GM19328 (cell line): Measurements from ENCODE around the gene IQSEC3.
"Not testable (repeated sequence)": the region's sequence is repeated elsewhere in the genome, so short reads cannot be mapped to it uniquely, and the experiment has no call there.

Experiments
- ATAC-seq: cut with Tn5 transposase; IDR thresholded peaks from one replicate; pipeline ENCODE4 v1.9.1; 2021; ENCODE audit warnings: mild to moderate bottlenecking, moderate library complexity; ENCODE audit not compliant: unreplicated experiment

IQSEC3 gene

DNA sequence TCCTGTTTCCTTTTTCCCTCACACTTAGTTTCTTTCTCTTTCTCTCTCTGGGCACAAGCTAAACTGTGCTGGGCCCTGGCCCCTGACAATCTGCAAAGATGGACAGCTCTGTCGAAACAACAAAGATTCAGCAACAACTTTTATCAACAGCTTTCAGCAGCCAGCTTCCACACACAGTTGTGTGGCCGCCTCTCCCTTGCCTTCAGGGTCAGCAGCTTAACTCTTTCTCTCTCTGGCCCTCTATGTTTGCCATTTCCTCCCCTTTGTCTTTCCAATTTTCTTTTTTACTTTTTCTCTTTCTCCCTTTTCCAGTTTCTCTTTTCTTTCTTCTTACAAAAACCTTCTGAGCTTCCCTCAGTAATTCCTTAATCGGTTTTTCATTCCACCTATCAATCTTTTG is 43.3 kb downstream of the IQSEC3 start:
- ATAC-seq = no peak

DNA sequence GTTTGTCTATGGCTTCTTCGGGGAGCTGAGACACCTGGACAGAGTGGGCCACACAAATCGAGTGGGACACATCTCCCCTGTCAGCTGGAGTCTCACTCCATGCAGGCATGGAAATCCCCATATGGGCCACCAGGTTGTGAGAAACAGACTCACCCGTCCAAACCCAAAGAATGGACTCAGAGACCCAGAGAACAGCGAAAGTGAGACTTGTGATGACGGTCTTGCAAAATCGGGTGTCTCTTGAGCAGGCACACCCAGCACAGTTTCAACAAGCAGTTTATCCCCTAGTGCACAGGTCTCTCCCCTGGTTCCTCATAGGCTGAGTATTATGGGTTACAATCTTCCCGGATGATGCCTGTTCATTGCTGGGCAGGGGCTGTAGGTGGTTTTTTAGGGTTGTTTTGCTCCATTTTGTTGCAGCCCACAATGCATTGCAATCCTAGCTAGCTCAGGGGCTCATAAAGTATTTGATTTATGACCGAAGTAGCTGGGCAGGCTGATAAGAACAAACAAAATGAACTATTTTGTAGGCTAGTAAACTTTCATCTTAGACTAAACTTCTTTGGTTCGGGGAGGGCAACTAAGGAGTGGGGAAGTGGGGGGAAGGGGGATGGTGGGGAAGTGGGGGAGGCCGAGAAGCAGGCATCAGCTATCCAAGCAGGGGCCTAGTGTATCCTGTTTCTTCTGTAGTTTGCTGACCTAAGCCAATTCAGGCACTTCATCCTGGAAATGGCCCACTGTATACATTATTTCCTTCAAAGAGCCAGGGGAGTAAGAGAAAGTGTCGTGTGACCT is 45.3 kb downstream of the IQSEC3 start:
- no peak for ATAC-seq

DNA sequence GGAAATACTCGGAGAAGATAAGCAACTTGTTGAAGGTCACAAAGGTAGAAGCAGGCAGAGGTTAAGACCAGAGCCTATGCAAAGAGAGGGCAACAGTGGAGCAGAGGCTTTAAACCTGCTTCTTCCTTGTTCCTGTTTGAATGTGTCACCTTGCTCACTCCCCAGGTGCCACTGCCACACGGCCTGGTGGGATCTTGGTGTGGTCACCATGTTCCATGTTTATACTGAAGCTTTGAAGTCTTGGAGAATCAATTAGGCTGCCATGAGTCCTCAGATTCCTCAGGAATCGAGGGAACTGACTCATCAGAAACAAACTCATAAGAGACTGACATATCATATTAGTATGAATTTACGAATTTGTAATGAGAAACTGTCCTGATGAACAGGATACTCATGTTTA is 46.8 kb downstream of the IQSEC3 start:
- no peak for ATAC-seq

DNA sequence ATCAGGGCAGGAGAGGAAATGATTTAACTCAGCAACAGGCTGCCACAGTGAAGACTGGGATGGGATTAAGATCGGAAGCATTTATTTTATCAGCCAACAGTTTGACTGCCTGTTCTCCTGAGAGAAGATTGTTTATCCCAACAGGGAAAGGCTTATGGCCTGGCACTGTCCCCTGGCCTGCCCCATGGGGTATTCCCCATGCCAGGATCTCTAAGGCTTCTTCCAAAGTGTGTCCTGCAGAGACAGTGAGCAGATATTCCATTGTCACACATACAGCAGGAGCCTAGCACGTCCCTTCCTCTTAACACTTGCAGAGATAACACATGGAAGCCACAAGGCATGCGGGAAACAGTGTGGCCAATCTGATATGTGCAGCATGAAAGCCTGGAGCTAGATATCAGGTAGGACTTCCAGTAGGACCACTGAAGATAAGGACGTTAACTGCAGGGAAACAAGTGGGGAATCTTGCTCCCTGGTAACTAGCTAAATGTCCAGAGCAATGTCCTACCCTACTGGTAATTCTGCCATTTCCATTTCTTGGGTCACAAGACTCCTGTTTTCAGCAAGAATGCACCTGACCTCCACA is 48.2 kb downstream of the IQSEC3 start:
- no peak for ATAC-seq

DNA sequence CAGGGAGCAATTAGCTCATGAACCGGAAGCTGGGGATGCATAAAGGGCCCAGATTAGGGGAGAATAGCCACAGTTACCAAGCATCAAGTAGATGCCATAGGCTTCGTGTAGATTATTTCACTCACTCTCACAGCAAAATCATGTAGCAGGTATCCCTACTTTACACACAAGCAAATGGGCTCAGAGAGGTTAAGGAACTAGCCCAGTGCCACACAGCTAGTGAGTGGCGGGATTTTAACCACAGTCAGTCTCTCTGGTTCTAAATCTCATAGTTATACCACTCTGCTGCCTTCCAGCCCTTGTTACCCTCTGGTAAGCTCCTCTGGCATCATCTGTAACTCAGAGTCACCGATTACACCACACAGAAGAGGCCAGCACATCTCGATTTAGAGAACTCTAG is 49.0 kb downstream of the IQSEC3 start:
- no peak for ATAC-seq

DNA sequence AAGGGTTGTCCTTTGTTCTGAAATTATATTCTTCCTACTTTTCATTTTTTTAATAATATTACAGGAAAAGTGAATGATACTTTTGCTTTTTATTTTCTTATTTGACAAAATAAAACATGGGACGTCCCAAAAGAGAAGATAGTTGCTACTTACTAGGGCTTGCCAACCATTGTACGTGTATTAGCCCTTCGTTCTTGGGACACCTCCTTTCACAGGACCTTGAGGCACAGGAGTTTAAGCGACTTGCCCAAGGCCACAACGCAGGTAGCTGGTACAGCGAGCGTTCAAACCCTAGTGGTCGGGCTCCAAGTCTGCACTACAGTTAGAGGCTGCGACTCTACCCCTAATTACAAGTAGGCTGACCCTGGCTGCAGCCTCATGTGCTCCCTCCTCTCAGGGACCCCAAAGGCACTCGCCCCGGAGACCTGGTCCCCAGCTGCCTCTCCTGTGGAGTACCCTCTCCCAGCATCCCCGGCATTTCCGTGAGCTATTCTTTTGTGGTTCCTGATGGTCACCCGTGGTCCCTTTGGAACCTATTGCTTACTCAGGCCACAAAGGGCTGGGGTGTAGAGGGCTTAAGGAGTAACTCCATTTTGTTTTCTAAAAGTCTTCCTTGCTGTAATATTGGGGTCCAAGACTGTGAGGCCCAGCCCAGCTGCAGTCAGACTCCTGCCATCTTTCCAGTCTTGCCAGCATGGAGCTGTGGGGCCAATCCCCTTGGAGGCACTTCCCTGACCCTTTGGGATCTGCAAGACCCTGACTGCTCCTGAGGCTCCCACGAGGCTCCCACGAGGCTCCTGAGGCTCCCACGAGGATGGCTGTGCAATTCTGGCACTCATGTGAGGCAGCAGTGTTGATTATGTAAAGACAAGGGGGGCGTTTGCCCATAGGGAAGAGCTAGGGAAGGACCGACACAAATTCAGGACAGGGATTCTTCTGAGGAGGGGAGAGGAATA is 49.7 kb downstream of the IQSEC3 start:
- ATAC-seq = no peak

DNA sequence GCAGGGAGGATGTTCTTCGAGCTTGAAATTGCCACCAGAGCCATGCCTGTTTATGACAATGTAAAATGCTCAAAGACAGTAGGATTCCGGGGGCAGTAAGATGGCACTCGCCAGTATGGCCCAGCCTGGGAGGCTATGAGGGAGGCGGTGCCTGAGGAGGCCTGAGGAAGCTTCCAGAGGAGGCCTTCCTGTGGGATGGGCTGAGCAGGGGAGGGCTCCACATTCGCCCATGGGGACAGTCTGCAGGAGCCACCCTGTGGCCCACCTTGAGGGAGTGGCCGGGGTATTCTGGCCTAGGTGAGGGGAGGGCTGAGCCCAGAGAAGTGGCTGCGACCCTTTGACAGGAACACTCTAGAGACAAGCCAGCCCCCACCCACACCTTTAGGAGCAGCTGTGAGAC is 50.7 kb downstream of the IQSEC3 start:
- ATAC-seq = no peak

DNA sequence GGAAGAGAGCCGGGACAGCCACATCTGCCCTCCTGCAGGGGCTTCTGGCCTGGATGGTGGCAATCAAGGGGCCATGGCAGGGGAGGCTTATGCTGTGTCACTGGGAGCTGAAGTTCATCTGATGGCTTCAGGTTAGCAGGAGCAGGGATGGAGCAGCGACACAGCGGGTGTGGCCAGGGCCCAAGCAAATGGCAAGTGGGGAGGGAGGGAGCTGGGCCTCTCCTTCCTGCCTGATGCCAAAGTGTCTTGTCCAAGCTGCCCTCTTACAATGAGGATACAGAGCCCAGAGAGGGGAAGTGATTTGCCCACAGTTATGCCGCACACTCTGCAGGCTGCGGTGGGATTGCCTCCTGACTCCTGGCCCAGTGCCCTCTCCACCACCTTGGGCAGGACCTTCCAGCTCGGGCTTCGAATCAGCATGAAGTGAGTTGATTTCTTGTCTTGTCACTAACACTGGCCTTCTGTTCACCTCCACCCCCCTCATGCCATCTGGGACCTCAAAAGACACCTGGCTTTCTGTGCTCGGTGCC is 51.3 kb downstream of the IQSEC3 start:
- no peak for ATAC-seq

DNA sequence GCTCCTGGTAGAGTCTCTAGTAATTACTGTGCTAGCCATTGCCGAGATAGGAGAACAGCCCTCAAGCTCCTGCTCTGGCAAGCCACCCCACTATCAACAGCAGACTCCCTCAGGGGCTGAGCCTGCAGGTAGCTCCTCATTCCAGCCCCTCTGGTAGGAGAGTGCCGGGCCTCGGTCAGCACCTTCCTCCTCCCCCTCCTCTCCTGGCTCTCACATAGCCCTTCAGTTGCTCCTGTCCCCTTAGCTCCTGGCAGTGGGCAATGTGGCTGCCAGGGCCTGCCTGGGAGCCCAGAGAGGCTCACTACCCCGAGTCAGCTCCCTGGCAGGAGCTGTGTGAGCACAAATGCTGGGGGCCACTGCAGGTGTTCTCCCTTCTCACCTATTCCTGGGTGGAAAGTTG is 52.0 kb downstream of the IQSEC3 start:
- ATAC-seq = no peak

DNA sequence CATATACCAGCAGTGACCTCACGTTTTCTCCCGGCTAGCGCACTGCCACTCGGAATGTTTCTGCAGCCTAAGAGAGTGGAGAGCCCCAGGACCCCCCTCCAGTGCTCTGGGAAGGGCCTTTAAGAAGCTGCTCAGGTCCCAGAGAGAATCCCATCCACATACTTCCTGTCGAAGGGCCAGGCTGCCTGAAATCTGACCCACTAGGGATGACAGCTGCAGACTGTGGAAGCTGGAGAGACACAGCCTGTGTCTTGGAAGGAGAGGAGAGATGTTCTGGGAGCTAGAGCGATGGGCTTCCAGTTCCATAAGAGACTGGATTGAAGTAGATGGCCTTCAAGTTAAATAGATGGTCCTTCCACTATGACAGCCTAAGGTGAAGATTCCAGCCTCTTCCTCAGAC is 54.4 kb downstream of the IQSEC3 start:
- ATAC-seq = no peak

DNA sequence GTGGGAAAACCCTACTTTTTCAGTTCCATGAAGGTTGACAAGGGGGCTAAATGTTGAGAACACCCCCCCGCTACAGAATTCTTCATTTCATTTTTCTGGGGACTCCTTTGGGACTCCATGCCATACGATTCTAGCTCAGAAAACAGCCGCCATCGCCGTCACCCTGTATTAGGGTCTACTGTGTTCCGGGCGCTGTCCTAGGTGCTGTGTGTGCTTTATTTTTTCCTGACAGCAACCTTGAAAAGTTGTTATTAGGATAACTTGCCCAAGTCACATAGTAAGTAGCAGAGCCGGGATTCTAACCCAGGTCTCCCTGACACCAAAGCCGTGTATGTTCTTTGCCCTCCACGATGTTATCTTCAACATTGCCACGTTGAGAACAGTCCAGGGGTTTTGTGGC is 55.1 kb downstream of the IQSEC3 start:
- no peak for ATAC-seq

DNA sequence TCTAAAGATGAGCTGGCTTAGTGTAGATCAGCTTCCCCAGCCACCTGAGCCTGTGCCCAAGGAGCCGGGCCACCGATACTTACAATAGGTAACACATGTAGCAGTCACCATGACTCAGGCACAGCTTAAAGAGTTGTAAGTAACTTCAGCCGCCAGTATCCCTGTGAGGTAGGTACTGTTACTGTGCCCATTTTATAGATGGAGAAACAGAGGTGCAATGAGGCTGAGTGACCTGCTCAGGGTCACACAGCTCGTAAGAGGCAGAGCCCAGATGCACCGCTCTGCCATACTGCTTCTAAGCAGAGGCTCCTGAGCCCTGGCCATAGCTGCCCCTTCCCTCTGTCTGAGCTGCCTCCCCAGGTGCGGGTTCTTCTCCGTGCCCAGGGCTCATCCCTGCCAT is 58.5 kb downstream of the IQSEC3 start:
- no peak for ATAC-seq

DNA sequence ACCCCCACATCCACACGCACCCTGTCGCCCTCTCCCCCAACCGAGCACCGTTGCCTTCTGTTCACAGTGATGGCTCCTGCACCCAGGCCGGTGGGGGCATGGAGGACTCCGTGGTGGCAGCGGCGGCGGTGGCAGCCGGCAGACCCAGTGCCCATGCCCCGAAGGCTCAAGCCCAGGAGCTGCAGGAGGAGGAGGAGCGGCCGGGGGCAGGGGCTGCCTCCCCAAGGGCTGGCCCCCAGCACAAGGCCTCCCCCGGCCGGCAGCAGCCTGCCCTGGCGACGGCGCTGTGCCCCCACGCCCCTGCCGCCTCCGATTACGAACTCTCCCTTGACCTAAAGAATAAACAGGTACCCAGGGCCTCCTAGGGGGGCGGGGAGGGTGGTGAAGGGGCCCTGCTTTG is 59.0 kb downstream of the IQSEC3 start:
- no peak for ATAC-seq

DNA sequence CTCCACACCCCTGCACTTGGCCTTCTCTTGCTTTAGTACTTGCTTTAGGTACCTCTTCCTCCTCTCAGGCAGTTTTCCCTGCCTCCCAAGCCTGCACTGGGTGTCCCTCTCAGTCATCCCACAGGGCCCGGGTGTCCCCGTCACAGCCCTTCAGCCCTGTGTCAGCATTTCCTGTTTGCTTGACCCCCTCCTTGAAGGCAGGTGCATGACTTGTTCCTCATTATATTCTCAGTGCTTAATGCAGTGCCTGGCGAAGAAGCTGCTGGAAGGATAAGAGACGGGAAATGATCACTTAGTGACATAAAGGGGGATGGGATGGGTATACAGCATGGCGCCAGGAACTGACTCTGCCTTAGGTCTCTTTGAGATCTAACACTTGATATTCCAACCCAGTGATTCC is 61.5 kb downstream of the IQSEC3 start:
- ATAC-seq = no peak

DNA sequence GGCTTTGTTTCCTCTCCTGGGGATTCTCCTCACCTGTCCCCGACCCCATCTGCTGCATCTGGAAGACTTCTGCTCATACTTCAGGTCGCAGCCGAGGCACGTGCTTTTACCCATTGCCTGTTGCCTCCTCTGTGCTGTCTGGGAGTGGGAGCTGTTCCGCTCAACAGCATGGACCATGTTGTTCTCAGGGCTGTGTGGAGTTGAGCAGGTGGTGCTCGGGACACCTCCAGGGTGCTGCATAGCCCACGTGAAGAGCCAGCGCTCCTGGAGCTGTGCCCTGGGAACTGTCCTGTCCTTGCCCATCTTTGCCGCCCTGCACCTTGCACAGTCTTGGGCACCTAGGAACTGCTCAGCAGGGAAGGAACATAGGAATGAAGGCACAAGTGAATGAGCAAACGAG is 62.4 kb downstream of the IQSEC3 start:
- no peak for ATAC-seq

DNA sequence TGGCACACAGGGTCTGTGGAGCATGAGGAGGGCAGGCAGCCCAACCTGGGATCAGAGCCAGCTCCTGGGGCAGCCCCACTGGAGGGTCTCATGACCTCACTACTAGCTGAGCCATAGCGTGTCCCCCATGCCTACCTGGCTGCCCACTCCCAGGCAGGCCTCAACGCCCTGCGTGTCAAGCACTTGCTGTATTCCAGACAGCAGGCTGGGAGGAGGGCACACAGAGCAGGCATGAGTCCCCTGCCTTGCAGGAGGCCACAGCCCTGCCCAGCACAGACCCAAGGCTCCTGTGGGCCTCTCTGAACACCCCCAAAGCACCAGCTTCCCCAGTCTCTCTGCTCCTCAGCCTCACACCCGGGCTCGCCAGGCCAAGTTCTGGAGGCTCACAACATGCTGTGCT is 64.0 kb downstream of the IQSEC3 start:
- no peak for ATAC-seq

DNA sequence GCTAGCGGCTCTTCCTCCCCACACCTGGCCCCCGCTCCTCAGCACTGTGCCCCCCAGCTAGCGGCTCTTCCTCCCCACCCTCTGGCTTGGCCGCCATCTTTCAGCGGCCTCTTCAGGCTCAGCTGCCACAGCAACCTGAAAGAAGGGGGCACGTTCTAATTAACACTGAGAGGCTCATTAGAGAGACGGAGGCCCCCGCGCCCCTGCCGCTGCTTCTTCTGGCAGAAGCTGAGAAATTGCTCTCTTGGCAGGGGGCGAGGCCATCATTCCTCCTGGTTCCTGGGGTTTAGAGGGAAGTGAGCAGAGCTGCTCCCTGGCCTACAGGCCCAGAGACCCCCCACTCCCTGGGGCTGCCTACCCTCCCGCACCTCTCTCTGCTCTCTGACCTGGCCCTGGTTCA is 64.4 kb downstream of the IQSEC3 start:
- ATAC-seq = no peak

DNA sequence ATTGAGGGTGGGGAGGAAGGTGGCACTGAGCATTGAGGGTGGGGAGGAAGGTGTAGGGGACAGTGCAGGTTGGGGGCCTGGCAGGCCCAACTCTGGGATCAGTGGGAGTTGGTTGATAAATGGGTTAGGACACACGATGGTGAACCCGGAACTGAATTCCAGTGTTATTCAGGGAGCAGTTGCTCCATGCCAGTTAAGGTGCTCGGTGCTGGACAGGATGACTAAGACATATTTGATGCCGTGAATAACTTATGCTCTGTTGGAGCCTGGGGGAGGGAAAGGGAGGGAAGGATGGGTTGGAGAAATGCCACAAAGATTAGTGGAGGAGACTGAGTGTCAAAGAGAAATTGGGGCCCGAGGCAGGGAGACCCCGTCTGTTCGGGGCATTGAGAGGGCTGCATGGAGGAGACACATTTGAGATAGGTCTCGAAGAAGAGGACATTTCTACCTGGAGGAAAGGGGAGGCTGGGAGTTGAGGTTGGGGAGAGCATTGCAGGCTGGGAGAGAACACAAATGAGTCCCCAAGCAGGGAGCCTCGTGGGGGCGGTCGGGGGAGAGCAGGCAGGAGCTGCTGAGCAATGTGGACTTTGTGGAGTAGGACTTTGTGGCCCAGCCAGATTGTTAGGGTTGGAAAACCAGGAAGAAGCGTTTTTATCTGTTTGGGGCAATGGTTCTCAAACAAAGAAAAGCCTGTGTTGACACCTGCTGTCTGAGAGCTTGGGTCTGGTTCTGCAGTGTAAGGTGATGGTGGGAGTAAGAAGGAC is 65.3 kb downstream of the IQSEC3 start:
- ATAC-seq = no peak

DNA sequence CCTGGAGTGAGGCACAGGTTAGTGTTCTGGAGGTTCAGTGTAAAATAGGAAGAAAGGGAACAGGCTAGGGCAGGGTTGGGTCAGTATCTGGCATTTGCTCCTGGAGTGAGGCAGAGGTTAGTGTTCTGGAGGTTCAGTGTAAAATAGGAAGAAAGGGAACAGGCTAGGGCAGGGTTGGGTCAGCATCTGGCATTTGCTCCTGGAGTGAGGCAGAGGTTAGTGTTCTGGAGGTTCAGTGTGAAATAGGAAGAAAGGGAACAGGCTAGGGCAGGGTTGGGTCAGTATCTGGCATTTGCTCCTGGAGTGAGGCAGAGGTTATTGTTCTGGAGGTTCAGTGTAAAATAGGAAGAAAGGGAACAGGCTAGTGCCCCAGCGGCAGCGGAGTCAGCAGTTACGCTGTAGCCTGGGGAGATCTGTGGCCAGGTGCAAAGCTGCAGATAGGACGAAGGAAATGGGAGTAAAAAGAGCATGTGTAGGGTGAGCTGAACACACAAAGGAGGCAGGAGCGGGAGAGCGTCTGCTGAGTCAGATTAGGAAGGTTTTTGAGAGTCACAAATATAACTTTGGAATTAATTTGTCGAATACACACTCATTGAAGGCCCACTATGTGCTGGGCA is 67.2 kb downstream of the IQSEC3 start:
- not testable (repeated sequence) for ATAC-seq

DNA sequence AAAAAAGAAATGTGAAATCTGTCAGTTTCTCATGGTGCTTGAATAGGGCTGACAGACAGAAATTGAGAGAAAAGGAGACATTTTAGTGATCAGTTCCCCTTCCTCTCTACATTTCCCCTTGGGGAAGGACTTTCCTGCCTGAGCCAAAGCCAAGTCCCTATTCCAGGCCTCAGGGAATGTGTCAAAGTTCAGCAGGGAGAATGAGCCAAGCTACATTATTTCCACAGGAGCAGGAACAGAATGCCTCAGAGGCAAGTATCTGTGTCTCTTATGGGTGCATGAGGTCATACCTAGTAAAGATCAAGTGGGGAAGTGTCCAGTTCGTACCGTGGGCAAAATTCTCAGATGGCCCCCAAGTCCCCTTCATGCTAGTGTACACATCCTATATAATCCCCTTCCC is 68.6 kb downstream of the IQSEC3 start:
- ATAC-seq = no peak
